Ureter (tissue), 1 donor: ENCODE data around the gene PPP1R1B. TPM values are rescaled to one million over a fixed set of nuclear protein-coding genes. Genes with fewer than 3 reads are reported as not detected.
"Not testable (repeated sequence)": the region's sequence is repeated elsewhere in the genome, so short reads cannot be mapped to it uniquely, and the experiment has no call there.

ENCODE experiments used
- DNase-seq: peaks from one replicate; pipeline ENCODE4 v3.0.0-alpha.2; 2020; ENCODE audit warnings: low spot score
- total RNA-seq: library from RNA; stranded (reverse); gene quantifications from one replicate; pipeline ENCODE4 v1.2.4, GENCODE V29; 2023
- donor health status: DM: yes; HTN: yes; CAD: no.

The PPP1R1B gene
- 40.4 TPM for total RNA-seq

DNA sequence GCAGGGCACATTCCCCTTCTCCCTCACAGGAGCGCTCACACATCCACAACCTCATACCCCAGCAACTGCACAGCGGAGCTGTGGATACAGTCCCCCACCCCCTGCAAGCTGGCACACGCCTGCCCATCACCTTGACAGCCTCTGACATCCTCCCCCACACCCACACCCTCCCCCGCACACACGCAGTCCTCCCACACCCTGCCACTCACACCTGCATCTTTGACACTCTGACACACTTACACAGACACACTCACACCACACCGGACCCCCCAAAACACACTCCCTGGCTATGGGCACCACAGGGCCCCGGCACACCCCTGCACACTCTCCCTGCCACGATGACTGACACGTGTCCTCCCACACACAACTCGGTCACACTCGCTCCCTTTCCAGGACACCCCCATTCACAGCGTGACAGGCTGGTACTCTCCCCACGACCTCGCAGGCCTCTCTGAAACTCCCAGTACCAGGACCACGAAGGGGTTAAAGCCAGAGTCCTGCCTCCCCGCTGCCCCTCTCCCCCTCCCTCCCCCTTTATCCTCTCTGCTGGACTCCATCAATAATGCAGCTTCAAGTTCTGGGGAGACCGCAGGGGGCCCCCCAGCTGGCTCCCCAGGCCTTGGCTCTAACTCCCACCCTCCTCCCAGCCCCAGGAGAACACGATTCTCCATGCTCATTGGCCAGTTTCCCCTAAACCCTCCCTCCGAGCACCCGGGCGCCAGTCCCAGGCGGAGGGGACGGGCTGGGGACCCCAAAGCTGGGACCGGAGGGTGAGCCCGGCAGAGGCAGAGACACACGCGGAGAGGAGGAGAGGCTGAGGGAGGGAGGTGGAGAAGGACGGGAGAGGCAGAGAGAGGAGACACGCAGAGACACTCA is at the start of gene PPP1R1B:
TSS of gene PPP1R1B (plus strand) at position 782 of the 876 bp plus-strand sequence. CDS start 441 bp downstream, outside the sequence.
- peak; percentile 60 for DNase-seq

DNA sequence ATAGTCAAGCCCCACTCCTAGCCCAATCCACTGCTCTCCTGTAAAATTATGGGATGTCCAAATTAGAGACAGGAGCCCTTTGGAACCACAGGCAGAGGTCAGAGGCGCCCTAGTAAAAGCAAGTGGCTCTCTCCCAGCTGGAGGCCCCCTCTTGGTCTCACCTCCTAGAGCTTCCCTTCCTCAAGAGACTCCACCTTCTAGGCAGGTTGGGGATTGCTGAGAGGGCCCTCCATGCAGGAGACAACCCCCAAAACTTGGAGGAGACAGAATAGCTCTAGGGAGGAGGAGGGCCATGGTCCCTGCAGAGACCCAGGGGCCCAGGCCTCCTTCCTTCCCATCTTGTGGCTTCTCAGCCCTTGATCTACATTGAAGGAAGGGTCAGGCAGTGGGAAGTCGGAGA is 48.5 kb upstream of the PPP1R1B start:
- DNase-seq = no peak

DNA sequence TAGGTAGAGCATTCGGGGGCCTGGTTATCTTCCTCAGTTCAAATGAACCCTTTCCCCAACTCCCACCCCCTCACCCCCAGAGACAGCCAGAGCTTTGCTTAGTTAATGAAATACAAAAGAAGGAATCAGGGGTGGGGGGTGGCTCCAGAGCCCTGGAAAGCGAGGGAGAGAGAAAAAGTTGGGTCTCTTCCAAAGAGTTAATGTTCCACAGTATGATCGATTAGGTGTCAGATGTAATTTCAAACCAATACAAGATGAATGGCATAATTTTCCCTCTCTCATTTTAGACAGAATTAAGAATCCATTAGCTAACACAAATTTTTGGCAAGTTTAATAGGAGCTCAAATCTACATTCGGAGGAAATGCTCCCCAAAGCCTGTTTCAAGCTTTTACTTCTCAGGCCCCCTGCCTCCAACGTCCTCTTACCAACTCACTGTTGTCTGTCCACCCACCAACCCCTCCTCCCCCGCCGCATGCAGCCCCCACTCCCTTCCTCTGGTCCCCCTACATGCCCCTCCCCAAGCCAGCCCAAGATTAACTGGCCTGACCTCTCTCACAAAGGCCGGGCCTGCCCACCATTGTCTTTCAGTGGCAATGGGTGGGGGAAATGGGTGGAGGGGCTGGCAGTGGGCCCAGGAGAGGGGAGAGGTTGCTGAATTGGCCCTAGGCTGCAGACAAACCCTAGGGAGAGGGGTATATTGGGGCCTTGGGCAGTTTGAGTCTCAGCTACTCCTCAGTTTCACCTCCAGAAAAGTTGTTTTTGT is 47.3 kb upstream of the PPP1R1B start:
- no peak for DNase-seq

DNA sequence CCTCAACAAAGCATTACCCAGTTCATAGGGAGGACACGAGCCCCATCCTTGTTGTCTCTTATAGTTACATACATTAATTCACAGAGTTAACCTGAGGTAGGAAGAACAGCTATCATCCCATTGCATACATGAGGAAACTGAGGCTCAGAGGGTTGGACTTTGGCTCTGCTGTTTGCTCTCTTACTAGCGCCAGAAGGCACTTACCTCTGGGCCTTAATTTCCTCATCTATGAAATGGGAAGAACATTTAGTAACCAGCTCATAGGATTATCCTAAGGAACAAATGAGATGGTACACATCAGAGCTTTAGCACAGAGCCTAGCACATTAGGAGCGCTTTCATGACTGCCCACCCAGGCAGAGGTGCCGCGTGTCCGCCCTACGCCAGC is 46.7 kb upstream of the PPP1R1B start:
- DNase-seq = no peak

DNA sequence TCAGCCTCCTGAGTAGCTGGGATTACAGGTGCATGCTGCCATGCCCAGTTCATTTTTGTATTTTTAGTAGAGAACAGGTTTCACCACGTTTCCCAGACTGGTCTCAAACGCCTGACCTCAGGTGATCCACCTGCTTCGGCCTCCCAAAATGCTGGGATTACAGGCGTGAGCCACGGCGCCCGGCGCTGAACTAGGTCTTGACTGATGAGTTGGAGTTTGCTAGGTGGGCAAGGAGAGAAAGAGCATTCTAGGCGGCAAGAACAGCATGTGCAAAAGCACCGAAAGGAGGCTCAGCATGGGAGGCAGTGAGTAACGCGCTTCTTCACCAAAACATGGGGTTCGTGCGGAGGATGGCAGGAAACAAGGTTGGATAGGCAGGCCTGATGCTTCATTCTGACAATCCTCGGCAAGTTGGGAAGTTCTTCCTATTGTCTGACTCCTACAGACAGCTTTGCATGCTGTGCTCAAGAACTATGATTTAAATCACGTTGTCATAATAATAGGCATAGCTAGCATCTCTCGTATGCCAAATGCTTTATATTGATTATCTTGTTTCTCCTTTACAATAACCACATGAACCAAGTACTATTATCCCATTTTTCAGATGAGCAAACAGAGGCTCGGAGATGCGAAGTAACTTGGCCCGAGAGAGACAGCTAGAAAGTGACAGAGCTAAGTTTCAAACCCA is 45.5 kb upstream of the PPP1R1B start:
- DNase-seq = no peak

DNA sequence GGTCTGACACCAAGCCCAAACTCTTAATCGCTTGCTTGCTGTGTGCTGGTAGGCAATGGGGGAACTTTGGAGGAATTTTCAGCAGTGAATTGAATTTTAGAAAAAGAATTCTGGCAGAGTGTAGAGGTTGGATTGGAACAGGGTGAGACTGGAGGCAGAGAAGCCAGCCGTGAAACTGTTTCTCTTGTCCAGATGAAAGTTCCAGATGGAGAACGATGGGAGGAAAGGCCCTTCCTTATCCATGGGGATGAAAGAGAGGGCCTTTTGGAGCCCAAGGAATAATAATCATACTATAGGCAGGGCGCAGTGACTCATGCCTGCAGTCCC is 45.0 kb upstream of the PPP1R1B start:
- DNase-seq = no peak

DNA sequence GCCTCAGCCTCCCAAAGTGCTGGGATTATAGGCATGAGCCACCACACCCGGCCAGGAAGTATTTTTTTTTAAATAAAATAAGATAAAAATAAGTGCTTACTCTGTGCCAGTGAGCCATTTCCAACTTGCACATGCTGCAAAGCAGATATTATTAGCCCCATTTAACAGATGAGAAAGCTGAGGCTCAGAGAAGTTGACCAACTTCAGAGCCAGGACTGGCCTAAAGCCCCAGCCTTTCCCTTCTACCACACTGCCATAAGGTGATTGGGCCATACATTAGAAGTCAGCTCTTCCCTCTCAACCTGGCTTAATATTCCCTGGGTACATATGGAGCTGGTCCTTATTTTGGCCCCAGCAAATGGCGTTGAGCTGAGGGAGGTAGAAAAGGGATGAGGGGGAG is 44.1 kb upstream of the PPP1R1B start:
- DNase-seq = no peak

DNA sequence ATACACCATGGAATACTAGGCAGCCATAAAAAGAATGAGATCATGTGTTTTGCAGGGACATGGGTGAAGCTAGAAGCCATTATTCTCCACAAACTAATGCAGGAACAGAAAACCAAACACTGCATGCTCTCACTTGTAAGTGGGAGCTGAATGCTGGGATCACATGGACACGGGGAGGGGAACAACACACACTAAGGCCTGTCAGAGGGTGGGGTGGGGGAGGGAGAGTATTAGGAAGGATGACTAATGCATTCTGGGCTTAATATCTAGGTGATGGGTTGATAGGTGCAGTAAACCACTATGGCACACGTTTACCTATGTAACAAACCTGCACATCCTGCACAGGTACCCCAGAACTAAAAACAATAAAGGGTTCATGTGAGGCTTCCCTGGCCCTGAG is 36.6 kb upstream of the PPP1R1B start:
- DNase-seq = not testable (repeated sequence)

DNA sequence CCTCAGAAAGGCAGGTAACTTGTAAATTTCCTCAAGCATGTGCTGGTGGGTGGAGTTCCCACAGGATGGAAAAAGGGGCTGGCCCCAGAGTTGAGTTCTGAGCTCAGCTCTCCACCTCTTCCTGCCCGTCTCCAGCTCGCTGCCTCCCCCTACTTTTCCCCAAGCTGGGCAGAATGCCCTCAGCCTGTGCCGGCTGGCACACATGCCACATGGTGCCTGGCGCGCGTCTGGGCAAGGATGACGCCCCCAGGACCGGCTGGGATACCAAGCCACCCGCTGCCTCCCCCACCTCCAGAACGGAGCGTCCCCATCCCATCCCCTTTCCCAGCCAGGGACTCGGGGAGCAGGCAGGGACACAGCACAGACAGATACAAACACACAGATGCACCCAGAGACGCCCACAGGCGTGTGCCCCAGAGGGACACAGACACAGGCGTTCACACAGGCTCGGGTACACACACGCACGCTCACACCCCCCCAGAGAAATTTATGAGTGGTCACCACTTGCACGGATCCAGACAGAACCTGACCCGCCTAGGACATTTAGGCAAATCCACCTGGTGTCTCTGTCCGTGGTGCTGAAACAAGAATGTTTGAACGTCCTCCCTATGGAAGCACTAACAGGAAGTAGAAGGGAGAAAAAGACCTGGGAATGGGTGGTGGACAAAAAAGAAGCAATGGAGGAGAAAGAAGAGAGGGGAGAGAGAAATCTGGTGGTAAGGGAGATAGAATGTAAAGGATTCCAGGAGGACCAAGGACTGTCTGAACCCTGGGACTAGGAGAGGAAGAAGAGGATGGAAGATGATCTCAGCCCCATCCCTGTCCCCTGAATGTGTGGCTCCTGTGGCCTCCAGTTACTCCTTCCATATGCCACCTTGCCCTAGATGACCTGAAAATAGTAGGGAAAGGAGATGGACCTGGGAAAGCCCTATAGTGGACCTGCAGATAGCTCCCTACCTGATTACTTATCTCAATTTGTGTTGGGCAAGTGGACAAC is 34.5 kb upstream of the PPP1R1B start:
- DNase-seq = no peak

DNA sequence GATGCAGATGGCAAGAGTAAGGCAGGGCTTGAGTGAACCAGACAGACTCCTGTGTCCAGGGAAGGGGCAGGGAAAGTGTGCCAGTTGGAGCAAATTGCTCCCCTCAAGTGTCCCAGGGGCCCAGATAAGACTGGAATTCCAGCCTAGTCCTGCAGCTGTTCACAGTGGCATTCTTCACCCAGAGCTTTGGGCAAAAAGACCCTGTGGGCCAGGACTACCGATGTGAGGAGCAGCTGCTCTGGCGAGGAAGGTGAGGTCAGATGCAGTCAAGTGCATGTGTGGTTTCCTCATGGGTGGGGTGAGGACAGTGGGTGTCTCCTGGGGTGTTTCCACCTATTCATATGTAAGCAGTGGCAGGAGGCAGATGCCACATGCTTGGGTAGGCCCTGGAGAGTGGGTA is 33.4 kb upstream of the PPP1R1B start:
- no peak for DNase-seq

DNA sequence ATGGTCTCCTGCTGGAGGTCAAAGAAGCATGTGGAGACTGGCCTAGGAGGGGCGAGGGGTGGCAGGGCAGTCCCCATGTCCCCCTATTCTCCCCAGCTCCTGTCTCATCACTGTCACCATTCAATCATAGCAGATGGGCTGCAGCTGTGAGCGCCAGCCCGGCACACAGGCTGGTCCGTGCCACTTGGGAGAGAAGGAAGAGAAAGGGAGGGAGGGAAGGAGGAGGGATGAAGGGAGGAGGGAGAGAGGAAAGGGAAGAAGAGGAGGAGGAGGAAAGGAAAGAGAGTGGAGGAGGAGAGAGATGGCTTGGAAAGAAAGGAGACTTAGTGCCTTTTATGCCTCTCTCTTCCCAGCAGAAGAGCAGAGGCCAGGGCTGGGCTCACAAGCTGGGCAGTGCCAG is 31.5 kb upstream of the PPP1R1B start:
- DNase-seq = no peak

DNA sequence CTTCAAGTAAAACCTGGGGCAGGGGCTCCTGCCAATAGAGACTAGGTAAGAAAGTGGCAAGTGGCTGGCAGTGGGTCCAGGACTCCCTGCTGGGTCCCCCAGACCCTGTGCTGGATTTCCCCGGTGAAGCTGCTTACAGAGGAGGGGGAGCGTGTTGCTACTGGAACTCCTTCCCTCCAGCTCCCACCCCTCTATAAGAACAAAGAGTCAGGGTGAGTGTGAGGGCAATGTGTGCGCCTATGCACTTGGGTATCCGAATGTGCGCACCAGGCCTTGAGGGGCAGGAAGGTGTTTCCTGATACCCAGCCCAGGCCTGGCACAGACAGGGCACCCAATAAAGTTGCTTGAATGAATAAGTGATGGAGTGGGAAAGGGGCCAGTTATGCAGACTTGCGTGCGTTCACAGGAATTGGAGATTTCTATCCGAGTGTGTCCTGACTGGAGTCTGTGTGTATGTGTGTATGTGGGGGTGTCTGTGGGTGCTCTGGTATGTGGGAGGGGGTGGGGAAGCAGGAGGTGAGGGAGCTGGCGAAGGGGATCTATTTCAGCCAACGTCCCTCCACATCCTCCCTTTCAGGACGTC is 30.7 kb upstream of the PPP1R1B start:
- no peak for DNase-seq

DNA sequence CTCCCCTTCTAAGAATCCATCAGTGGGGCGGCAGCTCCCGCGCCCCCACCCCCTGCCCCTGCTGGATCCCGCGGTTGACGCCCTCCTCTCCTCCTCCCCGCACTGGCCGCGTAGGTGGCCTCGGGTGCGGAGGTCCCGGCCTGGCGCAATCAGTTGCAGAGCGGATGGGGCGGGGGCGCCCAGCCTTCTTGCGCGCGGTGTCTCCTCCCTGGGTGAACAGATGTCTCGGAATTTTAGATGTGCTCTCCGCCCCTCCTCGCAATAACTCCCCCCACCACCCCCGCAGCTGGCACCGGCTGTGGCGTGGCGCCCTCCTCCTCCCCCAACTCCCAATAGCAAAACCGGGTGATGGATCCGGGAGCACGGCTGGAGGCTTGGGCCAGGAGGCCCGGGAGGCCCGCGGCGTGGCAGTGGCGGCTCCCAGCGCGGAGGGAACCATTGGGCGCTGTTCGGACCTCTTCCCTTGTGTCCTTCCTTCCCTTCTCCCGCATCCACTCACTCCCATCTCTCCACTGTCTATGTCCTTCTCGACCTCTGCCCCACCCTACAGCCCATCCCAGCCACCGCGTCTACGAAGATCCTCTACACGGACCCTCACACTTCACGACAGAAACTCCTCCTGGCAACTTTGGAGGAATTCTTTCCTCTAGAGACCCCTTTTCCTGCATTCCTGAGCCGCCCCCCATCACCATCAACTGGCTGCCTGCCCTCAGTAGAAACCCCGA is 30.0 kb upstream of the PPP1R1B start:
- DNase-seq = no peak

DNA sequence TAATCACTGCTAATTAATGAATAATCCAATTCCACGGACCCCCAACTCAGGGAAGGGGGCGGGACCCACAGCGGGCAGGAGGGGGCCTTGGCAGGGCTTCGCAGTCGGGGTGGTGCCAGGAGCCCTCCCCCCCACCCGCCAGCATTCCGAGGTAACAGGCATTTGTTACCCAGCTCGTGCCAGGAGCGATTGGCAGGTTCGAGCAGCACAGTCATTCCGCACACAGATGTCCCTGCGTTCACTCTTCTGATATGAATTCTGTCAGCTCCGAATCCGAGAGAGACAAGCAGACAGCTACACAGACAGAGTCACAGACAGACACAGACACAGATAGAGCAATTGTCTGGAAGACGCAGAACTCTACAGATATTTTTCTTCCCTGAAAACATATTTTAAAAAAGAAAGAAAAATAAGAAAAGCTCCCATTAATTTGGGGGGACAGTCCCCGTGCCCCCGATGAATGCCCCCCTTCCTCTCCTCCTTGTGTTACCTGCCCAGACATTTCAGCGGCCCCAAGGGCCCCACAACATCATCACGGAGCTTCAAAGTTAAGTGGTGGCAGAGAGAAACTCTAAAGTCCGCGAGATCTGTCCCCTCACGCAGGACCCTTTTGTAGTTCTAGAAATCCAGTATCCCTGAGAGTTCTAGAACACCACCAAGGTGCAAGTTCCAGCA is 29.2 kb upstream of the PPP1R1B start:
- DNase-seq = no peak

DNA sequence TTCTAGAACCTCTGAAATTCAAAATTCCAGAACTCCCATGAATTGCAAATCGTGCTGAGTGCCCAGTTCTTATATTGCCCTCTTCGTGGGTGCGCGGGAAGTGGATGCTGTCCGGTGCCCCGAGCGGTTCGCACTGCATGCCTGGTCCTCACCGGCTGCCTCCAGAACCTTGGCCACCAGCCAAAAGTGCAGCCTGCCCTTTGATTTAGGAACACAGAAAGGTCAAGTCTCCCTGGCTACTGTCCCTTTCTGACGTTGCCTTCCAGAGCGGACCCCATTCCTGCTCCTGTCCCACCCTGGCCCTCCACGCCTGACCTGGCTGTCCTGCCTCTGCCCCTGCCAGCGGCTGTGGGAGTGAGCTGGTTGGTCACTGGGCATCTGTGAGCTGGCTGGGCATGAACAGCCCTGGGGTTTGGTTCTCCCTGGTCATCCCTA is 28.7 kb upstream of the PPP1R1B start:
- no peak for DNase-seq

DNA sequence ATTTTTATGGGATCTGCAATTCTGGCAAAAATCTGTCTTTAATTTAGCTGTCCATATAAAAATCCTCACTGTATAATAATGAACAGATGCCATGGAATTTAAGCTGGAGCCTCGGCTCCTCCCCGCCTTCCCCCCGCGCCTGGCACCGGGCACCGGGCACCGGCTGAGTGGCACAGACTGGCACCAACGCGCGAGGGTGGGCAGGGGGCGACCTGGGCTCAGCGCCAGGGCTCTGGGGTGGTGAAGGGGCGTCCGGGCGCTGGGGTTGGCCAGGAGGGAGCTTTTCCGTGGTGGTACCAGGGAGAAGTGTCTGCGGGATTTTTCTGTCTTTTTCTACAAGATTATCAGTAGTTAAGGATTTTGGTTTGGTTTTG is 28.1 kb upstream of the PPP1R1B start:
- no peak for DNase-seq

DNA sequence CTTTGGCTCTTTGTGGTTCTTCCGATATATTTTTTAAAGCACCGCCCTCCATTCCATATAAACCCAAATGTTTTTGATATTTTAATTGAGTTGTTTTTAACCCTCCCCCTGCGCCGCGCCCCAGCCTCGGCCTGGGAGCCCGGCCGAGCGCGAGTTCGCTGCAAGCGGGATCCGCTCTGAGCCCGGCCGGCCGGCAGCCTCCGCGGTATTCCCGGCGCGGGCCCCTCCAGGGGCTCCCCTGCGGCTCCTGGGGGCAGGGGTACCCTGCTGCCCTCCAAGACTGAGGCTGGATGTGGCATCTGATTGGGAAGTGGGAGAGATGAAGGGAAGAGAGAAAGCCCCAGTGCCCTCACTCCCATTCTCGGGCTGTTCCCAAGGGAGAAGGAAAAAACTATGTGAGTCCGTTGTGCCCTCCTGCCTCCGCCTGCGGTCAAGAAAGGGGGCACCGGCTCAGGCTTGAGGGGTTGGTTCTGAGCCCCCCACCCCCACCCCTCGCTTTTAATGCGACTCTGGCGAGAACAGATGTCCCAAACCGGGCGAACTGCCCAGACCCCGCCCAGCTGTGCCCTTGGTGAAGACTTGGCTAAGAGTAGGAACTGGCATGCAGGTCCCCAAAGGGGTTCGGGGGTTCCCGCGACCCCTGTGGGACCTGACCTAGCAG is 27.6 kb upstream of the PPP1R1B start:
- no peak for DNase-seq

DNA sequence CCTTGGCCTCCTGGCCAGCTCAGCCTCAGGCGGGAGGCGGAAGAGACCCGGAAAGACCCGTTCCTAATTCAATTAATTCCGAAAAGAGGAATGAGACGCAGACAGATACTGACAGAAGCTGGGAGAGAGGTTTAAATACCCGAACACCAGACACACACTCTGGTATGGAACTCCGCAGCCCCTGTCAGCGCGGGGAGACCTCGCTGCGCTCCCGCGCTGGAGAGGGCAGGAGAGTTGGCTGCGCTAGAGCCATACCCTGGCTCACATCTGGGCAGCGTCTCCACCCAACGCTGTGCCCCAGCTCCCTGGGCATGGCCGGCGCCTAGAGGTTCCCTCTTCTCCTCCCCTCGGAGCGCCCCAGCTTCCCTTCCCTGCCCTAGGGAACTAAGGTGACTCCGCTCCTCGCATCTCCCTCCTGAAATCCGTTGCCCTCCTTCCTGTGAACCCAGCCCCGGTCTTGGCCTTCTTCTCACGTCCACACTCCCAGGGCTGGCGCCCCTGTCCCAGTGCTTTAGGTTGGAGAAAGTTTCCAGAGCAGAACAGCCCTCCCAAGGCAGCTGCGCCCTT is 27.0 kb upstream of the PPP1R1B start:
- no peak for DNase-seq
